ENCODE results near the gene PPDPF. TPM values are rescaled to one million over a fixed set of nuclear protein-coding genes. Genes with fewer than 3 reads are reported as not detected.

The PPDPF gene
- total RNA-seq, 1 donor from 2014 or later: 251 TPM

DNA sequence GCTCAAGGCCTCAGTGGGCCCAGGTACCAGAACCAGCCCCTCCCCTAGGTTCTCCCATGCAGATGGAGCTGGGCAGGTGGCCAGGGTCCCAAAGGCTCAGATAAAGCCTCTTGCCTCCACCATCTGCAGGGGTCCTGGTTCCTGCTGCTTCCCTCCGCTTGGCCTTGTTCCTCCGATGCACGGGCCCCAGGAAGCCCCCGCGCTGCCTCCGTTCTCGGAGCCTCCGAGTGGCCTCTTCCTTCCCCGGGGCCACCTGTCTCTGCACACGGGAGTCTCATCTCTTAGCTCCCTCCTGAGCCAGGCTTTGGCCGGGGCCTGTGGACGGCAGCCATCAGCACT lies 18.5 kb downstream of the PPDPF start:
- H3K4me1 Mint-ChIP-seq (ENCODE audit: low read depth, unreplicated experiment): peaks cover 2% of the 10 kb centered on the region
- no peak for FAIRE-seq
- peaks cover 2% of the 10 kb centered on the region for H3K36me3 Mint-ChIP-seq (ENCODE audit: low read depth, unreplicated experiment)
- no peaks in the 10 kb centered on the region for H3K9me3 ChIP-seq (ENCODE audit: insufficient read depth, low read depth, low read length)
- TF ChIP-seq, protein P1, sequence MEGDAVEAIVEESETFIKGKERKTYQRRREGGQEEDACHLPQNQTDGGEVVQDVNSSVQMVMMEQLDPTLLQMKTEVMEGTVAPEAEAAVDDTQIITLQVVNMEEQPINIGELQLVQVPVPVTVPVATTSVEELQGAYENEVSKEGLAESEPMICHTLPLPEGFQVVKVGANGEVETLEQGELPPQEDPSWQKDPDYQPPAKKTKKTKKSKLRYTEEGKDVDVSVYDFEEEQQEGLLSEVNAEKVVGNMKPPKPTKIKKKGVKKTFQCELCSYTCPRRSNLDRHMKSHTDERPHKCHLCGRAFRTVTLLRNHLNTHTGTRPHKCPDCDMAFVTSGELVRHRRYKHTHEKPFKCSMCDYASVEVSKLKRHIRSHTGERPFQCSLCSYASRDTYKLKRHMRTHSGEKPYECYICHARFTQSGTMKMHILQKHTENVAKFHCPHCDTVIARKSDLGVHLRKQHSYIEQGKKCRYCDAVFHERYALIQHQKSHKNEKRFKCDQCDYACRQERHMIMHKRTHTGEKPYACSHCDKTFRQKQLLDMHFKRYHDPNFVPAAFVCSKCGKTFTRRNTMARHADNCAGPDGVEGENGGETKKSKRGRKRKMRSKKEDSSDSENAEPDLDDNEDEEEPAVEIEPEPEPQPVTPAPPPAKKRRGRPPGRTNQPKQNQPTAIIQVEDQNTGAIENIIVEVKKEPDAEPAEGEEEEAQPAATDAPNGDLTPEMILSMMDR (IDR thresholded peaks at IDR 0.05; ENCODE audit: insufficient read depth, low read depth, low read length): no peak
- no peak for TF ChIP-seq EZH2 (IDR thresholded peaks at IDR 0.05; ENCODE audit: insufficient read depth, low read length)
- peaks cover 4% of the 10 kb centered on the region for H3K27me3 Mint-ChIP-seq (ENCODE audit: low read depth, unreplicated experiment)
- DNase-seq (ENCODE audit: low read depth): no peak
- H3K27ac ChIP-seq (ENCODE audit: low read depth, low read length): no peak overlapping the region
- H3K27ac Mint-ChIP-seq (ENCODE audit: unreplicated experiment): no peak overlapping the region
- no peak overlapping the region for H3K4me3 ChIP-seq (ENCODE audit: insufficient read depth, low read depth, low read length)
- no peaks in the 10 kb centered on the region for H4K20me1 ChIP-seq (ENCODE audit: insufficient read depth, low read length)
- no peaks in the 10 kb centered on the region for H3K27me3 ChIP-seq (ENCODE audit: insufficient read depth, low read length)
- H3K79me2 ChIP-seq (ENCODE audit: insufficient read depth, low read length): no peaks in the 10 kb centered on the region
- H3K36me3 ChIP-seq (ENCODE audit: insufficient read depth, low read length): no peaks in the 10 kb centered on the region
- no peak overlapping the region for H2AFZ ChIP-seq (ENCODE audit: low read depth, low read length)
- no peak overlapping the region for H3K4me2 ChIP-seq (ENCODE audit: low read length)
- H3K4me1 ChIP-seq (ENCODE audit: insufficient read depth, low read length): peaks cover 8% of the 10 kb centered on the region
- H3K9me3 Mint-ChIP-seq (ENCODE audit: unreplicated experiment): no peaks in the 10 kb centered on the region
- H3K9ac ChIP-seq (ENCODE audit: low read length): no peak overlapping the region
- no peak overlapping the region for H3K4me3 Mint-ChIP-seq (ENCODE audit: unreplicated experiment)

DNA sequence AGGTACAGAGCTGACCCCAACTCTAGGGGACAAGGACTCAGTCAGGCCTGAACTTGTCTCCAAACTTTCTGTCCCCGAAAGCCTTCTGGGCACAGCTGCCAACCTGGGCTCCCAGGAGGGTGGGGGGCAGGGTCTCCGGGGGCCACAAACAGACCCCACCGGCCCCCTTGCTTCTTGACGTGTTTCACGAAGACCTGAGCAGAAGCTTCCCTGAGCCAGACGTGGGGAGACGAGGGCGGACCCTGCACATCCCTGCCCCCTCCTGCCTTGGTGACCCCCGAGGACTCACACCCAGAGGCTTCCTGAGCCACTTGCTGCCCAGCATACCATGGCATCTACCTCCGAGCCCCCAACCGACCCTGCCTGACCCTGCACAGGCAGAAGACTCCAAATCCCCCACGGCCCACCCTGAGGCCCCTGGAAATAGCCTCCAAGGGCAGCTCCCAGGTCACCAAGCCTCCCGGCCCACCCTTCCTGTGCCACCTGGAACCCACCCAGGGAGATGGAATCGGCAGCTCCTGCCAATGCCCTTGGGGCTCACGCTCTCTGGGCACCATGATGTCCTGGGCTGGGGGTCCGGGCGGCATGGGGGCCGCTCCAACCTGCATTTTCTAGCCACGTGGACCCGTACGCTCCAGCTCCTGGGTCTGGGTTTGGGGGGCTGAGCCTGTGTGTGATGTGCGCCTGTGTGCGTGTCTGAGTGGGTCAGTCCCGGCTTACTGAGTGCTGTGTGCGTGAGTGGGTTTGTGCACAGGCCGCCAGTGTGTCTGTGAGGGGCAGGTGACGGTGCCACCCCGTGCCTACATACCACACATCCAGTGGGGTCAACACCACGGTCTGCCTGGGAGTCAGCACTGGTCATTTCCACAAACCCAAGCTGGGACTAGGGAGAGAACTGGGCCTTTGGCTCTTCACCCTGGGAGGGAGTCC lies 19.1 kb downstream of the PPDPF start:
- Mint-ChIP-seq H3K9me3 (ENCODE audit: unreplicated experiment) (no peaks in the 10 kb centered on the region), H3K27me3 (ENCODE audit: low read depth, unreplicated experiment) (peaks cover 4% of the 10 kb centered on the region), H3K36me3 (ENCODE audit: low read depth, unreplicated experiment) (peaks cover 2% of the 10 kb centered on the region), H3K4me1 (ENCODE audit: low read depth, unreplicated experiment) (peaks cover 2% of the 10 kb centered on the region), H3K27ac (ENCODE audit: unreplicated experiment) (no peak overlapping the region), H3K4me3 (ENCODE audit: unreplicated experiment) (no peak overlapping the region)
- no peaks in the 10 kb centered on the region for H3K79me2 ChIP-seq (ENCODE audit: insufficient read depth, low read length)
- H3K27me3 ChIP-seq (ENCODE audit: insufficient read depth, low read length): no peaks in the 10 kb centered on the region
- no peak overlapping the region for H2AFZ ChIP-seq (ENCODE audit: low read depth, low read length)
- H4K20me1 ChIP-seq (ENCODE audit: insufficient read depth, low read length): no peaks in the 10 kb centered on the region
- peaks cover 8% of the 10 kb centered on the region for H3K4me1 ChIP-seq (ENCODE audit: insufficient read depth, low read length)
- no peak overlapping the region for H3K4me2 ChIP-seq (ENCODE audit: low read length)
- no peak overlapping the region for H3K4me3 ChIP-seq (ENCODE audit: insufficient read depth, low read depth, low read length)
- no peak overlapping the region for H3K9ac ChIP-seq (ENCODE audit: low read length)
- H3K9me3 ChIP-seq (ENCODE audit: insufficient read depth, low read depth, low read length): no peaks in the 10 kb centered on the region
- FAIRE-seq: no peak
- no peak for DNase-seq (ENCODE audit: low read depth)
- H3K36me3 ChIP-seq (ENCODE audit: insufficient read depth, low read length): no peaks in the 10 kb centered on the region
- no peak overlapping the region for H3K27ac ChIP-seq (ENCODE audit: low read depth, low read length)
- no peak for TF ChIP-seq EZH2 (IDR thresholded peaks at IDR 0.05; ENCODE audit: insufficient read depth, low read length)
- TF ChIP-seq, protein P1 (IDR thresholded peaks at IDR 0.05; ENCODE audit: insufficient read depth, low read depth, low read length): no peak

All from astrocyte (in vitro differentiated cells and primary cell).